Panc1 (cell line): ENCODE results near the gene SNX18.

Experiments
- POLR2AphosphoS5 ChIP-seq: IDR thresholded peaks from 2 replicates; pipeline ENCODE4 v1.6.1; 2012; ENCODE audit warnings: mild to moderate bottlenecking, low read depth, low read length, moderate library complexity
- SIN3A ChIP-seq: IDR thresholded peaks from 2 replicates; pipeline ENCODE4 v1.6.1; 2012; ENCODE audit warnings: low read depth, mild to moderate bottlenecking, low read length, moderate library complexity, borderline replicate concordance; ENCODE audit not compliant: insufficient read depth
- TF ChIP-seq, protein P1 (sequence below): fragments of 450-650 bp; IDR thresholded peaks from 2 replicates; pipeline ENCODE4 v1.5.1; 2017; ENCODE audit warnings: mild to moderate bottlenecking

DNA sequence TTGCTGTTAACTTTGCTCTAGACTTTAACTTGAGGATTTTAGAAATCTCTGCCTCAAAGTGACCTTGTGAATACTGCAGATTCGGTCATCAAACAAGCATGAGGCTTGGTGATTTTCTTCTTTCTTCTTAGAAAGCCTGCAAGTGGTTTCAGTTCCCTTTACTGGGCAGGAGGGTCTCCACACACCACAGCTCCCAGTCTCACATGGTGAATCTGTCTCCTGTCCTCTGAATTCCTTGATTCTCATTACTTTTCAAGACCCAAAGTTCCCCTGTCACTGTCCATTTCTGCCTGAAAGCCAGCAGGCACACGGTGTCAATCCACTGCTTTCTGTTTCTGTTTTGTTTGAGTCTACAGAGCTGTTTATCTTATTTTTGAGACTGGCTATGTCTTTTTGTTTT, 47.9 kb upstream of the SNX18 start:
- TF ChIP-seq SIN3A (no peak), POLR2AphosphoS5 (no peak)
- TF ChIP-seq, protein P1, sequence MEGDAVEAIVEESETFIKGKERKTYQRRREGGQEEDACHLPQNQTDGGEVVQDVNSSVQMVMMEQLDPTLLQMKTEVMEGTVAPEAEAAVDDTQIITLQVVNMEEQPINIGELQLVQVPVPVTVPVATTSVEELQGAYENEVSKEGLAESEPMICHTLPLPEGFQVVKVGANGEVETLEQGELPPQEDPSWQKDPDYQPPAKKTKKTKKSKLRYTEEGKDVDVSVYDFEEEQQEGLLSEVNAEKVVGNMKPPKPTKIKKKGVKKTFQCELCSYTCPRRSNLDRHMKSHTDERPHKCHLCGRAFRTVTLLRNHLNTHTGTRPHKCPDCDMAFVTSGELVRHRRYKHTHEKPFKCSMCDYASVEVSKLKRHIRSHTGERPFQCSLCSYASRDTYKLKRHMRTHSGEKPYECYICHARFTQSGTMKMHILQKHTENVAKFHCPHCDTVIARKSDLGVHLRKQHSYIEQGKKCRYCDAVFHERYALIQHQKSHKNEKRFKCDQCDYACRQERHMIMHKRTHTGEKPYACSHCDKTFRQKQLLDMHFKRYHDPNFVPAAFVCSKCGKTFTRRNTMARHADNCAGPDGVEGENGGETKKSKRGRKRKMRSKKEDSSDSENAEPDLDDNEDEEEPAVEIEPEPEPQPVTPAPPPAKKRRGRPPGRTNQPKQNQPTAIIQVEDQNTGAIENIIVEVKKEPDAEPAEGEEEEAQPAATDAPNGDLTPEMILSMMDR = no peak
